Gastroesophageal sphincter (tissue), 3 donors: ENCODE measurements around the gene MYCL.

Experiments
- CTCF ChIP-seq, 4 experiments: fragments of 200-600 bp in 2 of 4; fragments of 450-650 bp in 2 of 4; sonication (generic) in 1 of 4; IDR thresholded peaks; one replicate each; pipeline ENCODE4 v1.5.1; 2017 to 2019; ENCODE audit warnings: antibody characterized with exemption in 4 of 4, mild to moderate bottlenecking in 2 of 4, moderate library complexity in 2 of 4
- EP300 ChIP-seq: sonication (generic); formaldehyde crosslinking; IDR thresholded peaks from one replicate; pipeline ENCODE4 v1.6.1; 2017; ENCODE audit warnings: antibody characterized with exemption, mild to moderate bottlenecking
- POLR2A ChIP-seq, 2 donors: fragments of 450-650 bp; IDR thresholded peaks; one replicate each; pipeline ENCODE4 v1.6.1; 2017; ENCODE audit warnings: antibody characterized with exemption in 2 of 2, mild to moderate bottlenecking in 2 of 2, moderate library complexity in 1 of 2

GRCh38 chr1:39886757-39887231, 14.9 kb downstream of the MYCL start:
- TF ChIP-seq CTCF (IDR thresholded peaks at IDR 0.05) (no peak), EP300 (no peak), POLR2A (IDR thresholded peaks at IDR 0.05) (no peak)
